Measurements from ENCODE around the gene ITFG1.

- TF ChIP-seq CTCF (IDR thresholded peaks at IDR 0.05) (no peak), POLR2A (IDR thresholded peaks at IDR 0.05) (no peak)
Measured at GRCh38 chr16:47140686-47141085, 320.2 kb downstream of the ITFG1 start.

All from testis (tissue), 2 donors.